ENCODE measurements around the gene TENM4.
"Not testable (repeated sequence)": the region's sequence is repeated elsewhere in the genome, so short reads cannot be mapped to it uniquely, and the experiment has no call there.

The TENM4 gene

GRCh38 chr11:78922859-78923625 is 517.8 kb downstream of the TENM4 start:
- peak; percentile 77 for DNase-seq

DNA sequence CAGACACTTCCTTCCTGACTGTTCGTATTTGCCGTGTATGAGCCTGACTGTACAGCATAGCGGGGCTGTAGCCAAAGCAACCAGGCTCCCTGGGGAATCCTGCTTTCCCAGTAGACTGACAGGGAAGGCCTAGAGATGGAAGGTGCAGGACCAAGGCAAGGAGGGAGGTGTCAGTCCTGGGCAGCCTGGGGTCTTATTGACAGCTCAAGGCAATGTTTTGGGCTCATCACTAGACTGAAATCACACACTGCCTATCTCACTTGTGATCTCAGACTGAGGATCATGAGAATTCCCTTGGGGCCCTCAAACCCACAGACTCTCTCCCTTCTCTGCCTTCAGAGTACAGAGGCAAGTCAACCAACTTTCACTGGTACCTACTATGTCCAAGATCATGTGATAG is 519.3 kb downstream of the TENM4 start:
- DNase-seq = no peak

- no peak for DNase-seq
Observed at GRCh38 chr11:78920329-78920728, 520.5 kb downstream of the TENM4 start.

- DNase-seq = no peak
Observed at GRCh38 chr11:78916759-78917158, 524.1 kb downstream of the TENM4 start.

- no peak for DNase-seq
Observed at GRCh38 chr11:78914503-78914902, 526.3 kb downstream of the TENM4 start.

- no peak for DNase-seq
Observed at GRCh38 chr11:78912778-78913177, 528.1 kb downstream of the TENM4 start.

DNA sequence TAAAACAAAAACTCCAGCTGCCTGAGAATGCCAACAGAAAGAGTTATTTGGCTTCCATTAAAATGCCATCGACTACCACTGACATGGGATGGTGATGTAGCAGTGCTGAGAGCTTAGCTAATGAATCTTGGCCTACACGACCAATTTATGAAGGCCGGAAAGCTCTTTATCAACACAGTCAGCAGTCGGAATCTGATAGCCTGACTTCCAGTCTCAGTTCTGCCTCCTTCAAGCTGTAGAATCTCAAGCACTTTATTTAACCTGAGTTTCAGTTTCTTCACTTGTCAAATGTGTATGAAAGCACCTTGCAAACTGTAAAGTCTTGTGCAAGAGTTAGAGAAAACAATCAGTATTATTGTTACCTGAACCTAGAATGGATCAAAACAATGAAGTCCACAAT is 530.5 kb downstream of the TENM4 start:
- peak; percentile 83 for DNase-seq

DNA sequence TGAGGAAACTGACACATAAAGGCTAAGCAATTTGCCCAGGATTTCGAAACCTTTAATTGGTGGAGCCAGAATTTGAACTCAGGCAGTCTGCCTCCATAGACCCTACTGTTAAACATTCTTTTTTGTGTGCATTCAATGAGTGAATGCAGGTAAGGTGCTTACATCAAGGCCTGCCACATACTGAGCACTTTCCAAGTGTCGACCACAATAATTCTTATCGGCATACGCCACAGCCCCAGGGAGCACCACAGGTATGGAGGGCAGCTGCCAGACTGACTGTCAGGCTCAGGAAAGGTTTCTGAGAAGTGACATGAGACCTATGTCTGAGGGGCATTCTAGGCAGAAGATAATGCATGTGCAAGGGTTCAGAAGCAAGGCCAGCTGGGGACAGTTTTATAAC is 531.4 kb downstream of the TENM4 start:
- no peak for DNase-seq

DNA sequence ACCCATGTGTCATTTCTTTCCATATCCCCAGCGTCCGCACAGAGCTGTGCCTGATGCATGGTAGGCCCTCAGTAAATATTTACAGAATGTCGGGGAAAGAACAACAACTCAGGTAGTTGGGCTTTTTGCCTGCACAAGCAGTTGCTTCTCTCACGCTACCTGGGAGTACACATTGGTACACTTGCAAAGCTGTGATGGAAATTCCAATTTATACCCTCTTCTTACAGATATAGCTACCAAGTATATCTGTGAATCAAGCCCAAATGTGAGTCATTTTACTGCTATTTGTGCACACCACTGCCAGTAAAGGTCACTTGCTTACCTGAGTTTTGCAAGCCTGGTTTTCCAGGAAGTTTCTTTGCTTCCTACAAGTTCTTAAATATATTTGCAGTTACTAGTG is 533.2 kb downstream of the TENM4 start:
- DNase-seq = no peak

- peak; percentile 60 for DNase-seq
Observed at GRCh38 chr11:78906566-78906965, 534.3 kb downstream of the TENM4 start.

DNA sequence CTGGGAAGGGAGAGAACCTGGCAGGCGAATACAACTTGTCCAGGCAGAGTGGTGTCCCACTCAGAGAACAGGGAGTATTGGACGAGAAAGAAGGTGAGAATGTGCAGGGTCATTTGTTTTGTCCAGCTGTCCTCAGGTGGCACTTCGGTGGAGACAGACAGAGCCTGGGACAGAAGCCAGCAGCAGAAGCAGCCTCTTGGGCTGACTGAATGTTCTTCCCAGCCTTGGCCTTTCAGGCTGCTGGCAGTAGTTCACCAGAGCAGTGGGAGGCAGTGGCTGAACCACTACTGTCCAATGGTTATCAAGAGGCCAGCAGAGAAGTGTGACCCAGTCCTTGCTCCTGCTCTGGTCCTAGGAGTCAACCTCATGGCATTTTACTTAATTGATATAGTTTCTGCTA is 535.1 kb downstream of the TENM4 start:
- peak; percentile 76 for DNase-seq

DNA sequence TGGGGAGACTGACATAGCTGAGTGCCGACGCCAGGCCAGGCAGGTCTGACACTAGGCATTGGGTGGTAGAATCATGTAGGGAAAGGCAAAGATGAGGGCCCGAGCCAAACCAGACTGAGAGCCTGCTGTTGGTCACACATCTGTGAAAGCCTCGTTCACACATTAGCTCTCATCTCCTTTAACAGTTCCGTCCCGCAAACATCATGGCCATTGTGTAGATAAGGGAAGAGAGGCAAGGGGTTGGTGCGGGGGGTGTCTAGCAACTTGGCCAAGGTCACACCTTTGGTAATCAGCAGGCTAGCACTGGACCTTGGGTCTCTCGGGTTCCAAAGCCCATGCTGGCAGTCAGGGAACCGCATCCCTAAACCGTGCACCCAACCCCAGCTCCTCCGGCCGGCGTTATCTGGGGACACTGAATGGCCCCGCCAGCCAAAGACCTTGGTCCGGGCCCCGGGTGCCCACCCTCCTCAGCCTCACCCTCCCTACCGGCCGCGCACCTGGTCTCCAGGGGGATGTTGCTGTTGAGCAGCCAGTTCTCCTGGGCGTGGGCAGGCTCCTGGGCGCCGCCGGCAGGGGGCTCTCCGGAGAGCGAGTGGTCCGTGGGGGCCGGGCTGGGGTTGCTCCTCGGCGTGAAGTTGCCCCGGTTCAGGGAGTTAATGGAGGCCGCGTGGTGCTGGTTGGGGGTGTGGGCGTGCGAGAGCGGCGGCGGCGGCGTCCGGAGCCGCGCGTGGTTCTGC is 537.9 kb downstream of the TENM4 start:
- DNase-seq = no peak

DNA sequence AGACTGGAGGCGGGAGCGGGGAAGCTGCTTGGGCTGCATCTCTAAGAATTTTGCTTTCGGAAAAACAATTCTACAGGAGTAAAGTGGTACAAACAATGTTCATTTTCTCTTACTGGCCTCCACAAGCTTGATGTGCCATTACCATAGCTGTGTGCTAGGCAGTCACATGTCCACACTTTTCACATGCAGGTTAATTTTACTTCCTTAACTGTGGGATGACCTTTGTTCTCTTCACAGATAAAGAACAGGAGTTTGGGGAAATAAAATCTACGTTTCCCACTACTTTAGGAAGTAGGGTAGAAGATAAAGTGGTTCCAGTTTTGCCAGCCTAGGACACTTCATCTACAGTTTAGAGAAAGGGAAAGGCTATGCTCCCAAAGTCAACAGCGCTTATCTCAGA is 539.0 kb downstream of the TENM4 start:
- no peak for DNase-seq

DNA sequence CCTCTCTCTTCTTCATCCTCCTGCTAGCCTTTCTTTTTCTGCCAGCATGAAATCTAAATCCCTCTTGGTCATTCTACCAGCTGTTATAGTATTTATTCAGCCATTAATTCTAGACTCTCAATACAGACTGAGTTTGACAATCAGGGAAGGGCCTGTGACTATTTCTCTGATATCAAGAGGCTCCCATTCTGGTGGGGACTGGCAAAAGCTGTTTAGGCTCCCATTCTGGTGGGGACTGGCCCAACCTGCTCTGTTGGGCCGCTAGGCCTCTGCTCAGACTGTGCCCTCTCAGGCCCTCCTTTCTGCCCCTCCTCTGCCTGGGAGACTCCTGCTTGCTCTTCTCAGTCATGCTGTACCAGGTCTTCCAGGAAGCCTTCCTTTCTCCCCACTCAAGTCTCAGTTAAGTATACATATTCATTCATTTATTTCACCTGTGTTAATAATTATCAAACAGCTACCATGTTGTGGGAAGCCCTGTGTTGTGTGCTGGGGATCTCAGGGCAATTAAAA is 542.5 kb downstream of the TENM4 start:
- no peak for DNase-seq

DNA sequence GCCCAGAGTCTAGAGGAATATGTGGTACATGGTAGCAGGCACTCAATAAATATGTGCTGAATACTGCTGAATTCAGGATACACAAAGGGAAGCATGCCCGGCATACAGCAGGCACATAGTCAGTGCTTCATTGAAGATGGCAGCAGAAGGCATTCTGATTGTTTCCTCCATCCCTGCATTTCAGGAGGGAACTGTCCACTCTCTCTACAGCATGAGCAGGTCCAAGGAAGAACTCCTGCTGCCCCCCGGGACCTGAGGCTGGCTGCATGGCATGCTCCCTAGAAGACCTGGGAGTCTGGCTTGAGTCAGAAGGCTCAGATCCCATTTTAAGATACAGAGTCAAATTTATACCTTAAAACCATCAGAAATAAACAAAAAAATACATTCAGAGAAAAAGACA is 546.8 kb downstream of the TENM4 start:
- DNase-seq = no peak

- DNase-seq = no peak
Observed at GRCh38 chr11:78889698-78890097, 551.1 kb downstream of the TENM4 start.

- DNase-seq = no peak
Observed at GRCh38 chr11:78886616-78887015, 554.2 kb downstream of the TENM4 start.

GRCh38 chr11:78884761-78885160 is 556.1 kb downstream of the TENM4 start:
- DNase-seq = no peak

DNA sequence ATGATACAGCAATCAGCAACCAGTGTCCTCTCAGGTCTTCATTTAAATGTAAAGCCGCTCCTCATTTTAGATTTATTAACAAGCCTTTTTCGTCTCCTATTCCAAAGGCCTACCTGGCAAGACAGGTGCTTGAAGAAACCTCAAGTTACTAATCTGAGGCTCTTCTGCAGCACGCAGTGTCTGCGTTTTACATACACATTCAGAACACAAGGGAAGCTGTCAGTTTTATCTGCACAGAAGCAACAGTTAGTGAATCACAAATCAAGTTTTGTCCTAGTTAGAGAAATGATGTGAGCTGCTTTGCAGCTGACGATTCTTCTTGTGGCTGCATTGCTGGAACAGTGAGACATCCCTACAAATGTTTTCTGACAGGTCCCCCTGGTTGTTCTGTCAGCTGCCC is 557.3 kb downstream of the TENM4 start:
- no peak for DNase-seq

GRCh38 chr11:78879094-78879980 is 561.5 kb downstream of the TENM4 start:
- not testable (repeated sequence) for DNase-seq

GRCh38 chr11:78878631-78879030 is 562.2 kb downstream of the TENM4 start:
- DNase-seq = no peak

GRCh38 chr11:78876676-78877075 is 564.2 kb downstream of the TENM4 start:
- no peak for DNase-seq

GRCh38 chr11:78870655-78871054 is 570.2 kb downstream of the TENM4 start:
- peak; percentile 95 for DNase-seq

All from RPMI8226 (cell line).